IMR-90 (cell line): ENCODE measurements around the gene KRT3.

ENCODE experiments used
- CTCF ChIP-seq: conservative IDR thresholded peaks from 2 replicates; pipeline ENCODE4 v1.5.1; 2012; ENCODE audit warnings: mild to moderate bottlenecking, low read depth, low read length, improper control_type of control experiment
- ELK1 ChIP-seq: fragments of 150-350 bp; IDR thresholded peaks from 2 replicates; pipeline ENCODE4 v1.6.1; 2016; ENCODE audit warnings: low read depth, mild to moderate bottlenecking, low read length, moderate library complexity, borderline replicate concordance
- POLR2A ChIP-seq: IDR thresholded peaks from 2 replicates; pipeline ENCODE4 v1.6.1; 2012; ENCODE audit warnings: mild to moderate bottlenecking, low read depth, low read length

GRCh38 chr12:52817003-52817698 is 21.2 kb upstream of the KRT3 start:
- TF ChIP-seq ELK1 (no peak), POLR2A (no peak), CTCF (no peak)
